Measurements from ENCODE around the gene TRIM3.

Gene TRIM3

GRCh38 chr11:6410695-6411430 lies 62.9 kb downstream of the TRIM3 start:
- ATAC-seq, result no peak
- TF ChIP-seq ESRRG (CRISPR knock-in tag; IDR thresholded peaks at IDR 0.05) (no peak), TCF4 (CRISPR knock-in tag; IDR thresholded peaks at IDR 0.05; ENCODE audit: borderline replicate concordance) (no peak), ISL1 (CRISPR knock-in tag; IDR thresholded peaks at IDR 0.05) (no peak), ARNTL (CRISPR knock-in tag; IDR thresholded peaks at IDR 0.05; ENCODE audit: borderline replicate concordance, low read depth) (no peak), OSR1 (CRISPR knock-in tag; IDR thresholded peaks at IDR 0.05) (no peak), SNAI2 (CRISPR knock-in tag; IDR thresholded peaks at IDR 0.05) (no peak), POU6F1 (CRISPR knock-in tag; IDR thresholded peaks at IDR 0.05; ENCODE audit: borderline replicate concordance, low read depth) (no peak), ZFP30 (CRISPR knock-in tag; IDR thresholded peaks at IDR 0.05) (no peak), ZNF70 (CRISPR knock-in tag; IDR thresholded peaks at IDR 0.05) (no peak), ZC3H10 (CRISPR knock-in tag; IDR thresholded peaks at IDR 0.05) (no peak), RARB (CRISPR knock-in tag; IDR thresholded peaks at IDR 0.05) (no peak), ZFP3 (CRISPR knock-in tag; IDR thresholded peaks at IDR 0.05) (no peak), CSDC2 (CRISPR knock-in tag; IDR thresholded peaks at IDR 0.05) (no peak), PPARA (CRISPR knock-in tag; IDR thresholded peaks at IDR 0.05; ENCODE audit: borderline replicate concordance) (no peak), BACH2 (CRISPR knock-in tag; IDR thresholded peaks at IDR 0.05; ENCODE audit: borderline replicate concordance) (no peak), CSRNP3 (CRISPR knock-in tag; IDR thresholded peaks at IDR 0.05) (no peak)

- ATAC-seq, result no peak
- no peak for TF ChIP-seq TSHZ2 (CRISPR knock-in tag; IDR thresholded peaks at IDR 0.05)
- TF ChIP-seq PATZ1 (CRISPR knock-in tag; IDR thresholded peaks at IDR 0.05; ENCODE audit: borderline replicate concordance), result no peak
- no peak for TF ChIP-seq TCF4 (CRISPR knock-in tag; IDR thresholded peaks at IDR 0.05; ENCODE audit: borderline replicate concordance)
- TF ChIP-seq SNAI2 (CRISPR knock-in tag; IDR thresholded peaks at IDR 0.05), result no peak
- no peak for TF ChIP-seq GLIS3 (CRISPR knock-in tag; IDR thresholded peaks at IDR 0.05)
- TF ChIP-seq TOX (CRISPR knock-in tag; IDR thresholded peaks at IDR 0.05; ENCODE audit: borderline replicate concordance), result no peak
- TF ChIP-seq ARNTL (CRISPR knock-in tag; IDR thresholded peaks at IDR 0.05; ENCODE audit: borderline replicate concordance, low read depth), result no peak
- TF ChIP-seq POU6F1 (CRISPR knock-in tag; IDR thresholded peaks at IDR 0.05; ENCODE audit: borderline replicate concordance, low read depth), result no peak
- no peak for TF ChIP-seq ISL1 (CRISPR knock-in tag; IDR thresholded peaks at IDR 0.05)
- no peak for TF ChIP-seq ZNF8 (CRISPR knock-in tag; IDR thresholded peaks at IDR 0.05)
- TF ChIP-seq ZC3H10 (CRISPR knock-in tag; IDR thresholded peaks at IDR 0.05), result no peak
Observed at GRCh38 chr11:6406370-6406769, 67.4 kb downstream of the TRIM3 start.

Measured in SK-N-SH treated with all-trans-retinoic acid at 6 μM for 48 hours (cell line).